Left ventricle myocardium inferior (tissue), 1 donor: ENCODE measurements around the gene CCR5AS.

Experiments used
- DNase-seq: peaks from one replicate; pipeline ENCODE4 v3.0.0-alpha.2; 2020
- H3K27ac ChIP-seq: fragments of 200-600 bp; replicated peaks from 2 replicates; pipeline ENCODE4 v1.8.0; 2021
- H3K27me3 ChIP-seq: fragments of 200-600 bp; 2 replicates; pipeline ENCODE4 v1.8.0; 2021; ENCODE audit warnings: low read depth
- H3K36me3 ChIP-seq: fragments of 200-600 bp; 2 replicates; pipeline ENCODE4 v1.8.0; 2021
- H3K4me1 ChIP-seq: fragments of 200-600 bp; 2 replicates; pipeline ENCODE4 v1.8.0; 2021
- H3K4me3 ChIP-seq: fragments of 200-600 bp; 2 replicates; pipeline ENCODE4 v1.8.0; 2021; ENCODE audit warnings: mild to moderate bottlenecking, moderate library complexity
- H3K9me3 ChIP-seq: fragments of 200-600 bp; replicated peaks from 2 replicates; pipeline ENCODE4 v1.8.0; 2021
- CTCF ChIP-seq: fragments of 200-600 bp; IDR thresholded peaks from 2 replicates; pipeline ENCODE4 v1.8.0; 2021; ENCODE audit warnings: antibody characterized with exemption, mild to moderate bottlenecking, borderline replicate concordance
- intact Hi-C: fragments of 100-400 bp; cut with micrococcal nuclease; formaldehyde crosslinking; loops from one replicate; pipeline ENCODE4 v1.11.0; 2022
- donor health status: DM: no; HTN: yes; CAD: no; lungs with severe emphysema.

CCR5AS gene

GRCh38 chr3:46365737-46366524 lies 40.9 kb downstream of the CCR5AS start:
- no peak for TF ChIP-seq CTCF
- Histone ChIP-seq H3K27me3 (peaks cover 43% of the 10 kb centered on the region), H3K27ac (no peak overlapping the region), H3K4me1 (no peaks in the 10 kb centered on the region), H3K4me3 (no peak overlapping the region), H3K9me3 (no peaks in the 10 kb centered on the region), H3K36me3 (no peaks in the 10 kb centered on the region)
- DNase-seq = no peak
- intact Hi-C loops = no loop called here

GRCh38 chr3:46365041-46365440 lies 41.8 kb downstream of the CCR5AS start:
- H3K4me1 ChIP-seq = no peaks in the 10 kb centered on the region
- H3K9me3 ChIP-seq = no peaks in the 10 kb centered on the region
- H3K27ac ChIP-seq = no peak overlapping the region
- intact Hi-C loops = no loop called here
- no peak for DNase-seq
- TF ChIP-seq CTCF = no peak
- H3K27me3 ChIP-seq = peaks cover 43% of the 10 kb centered on the region
- H3K4me3 ChIP-seq = no peak overlapping the region
- no peaks in the 10 kb centered on the region for H3K36me3 ChIP-seq

- TF ChIP-seq CTCF = no peak
- no peaks in the 10 kb centered on the region for H3K4me1 ChIP-seq
These were observed 45.2 kb downstream of the CCR5AS start for GRCh38 chr3:46361408-46362283.

GRCh38 chr3:46360907-46361306 lies 46.0 kb downstream of the CCR5AS start:
- no peaks in the 10 kb centered on the region for H3K36me3 ChIP-seq
- H3K27ac ChIP-seq = no peak overlapping the region
- no peaks in the 10 kb centered on the region for H3K4me1 ChIP-seq
- no peaks in the 10 kb centered on the region for H3K9me3 ChIP-seq
- H3K4me3 ChIP-seq = no peak overlapping the region
- intact Hi-C loops = no loop called here
- no peak for DNase-seq
- no peak for TF ChIP-seq CTCF
- peaks cover 32% of the 10 kb centered on the region for H3K27me3 ChIP-seq

More at GRCh38 chr3:46361408-46362283, 45.2 kb downstream of the CCR5AS start:
- H3K27me3 ChIP-seq = peaks cover 31% of the 10 kb centered on the region
- no peak overlapping the region for H3K27ac ChIP-seq
- no peak for DNase-seq
- intact Hi-C loops = no loop called here
- H3K4me3 ChIP-seq = no peak overlapping the region
- no peaks in the 10 kb centered on the region for H3K9me3 ChIP-seq
- no peaks in the 10 kb centered on the region for H3K36me3 ChIP-seq

- Histone ChIP-seq H3K27me3 (peaks cover 34% of the 10 kb centered on the region), H3K27ac (peak overlapping the region; percentile 19), H3K4me3 (no peak overlapping the region), H3K9me3 (no peaks in the 10 kb centered on the region), H3K36me3 (no peaks in the 10 kb centered on the region), H3K4me1 (no peaks in the 10 kb centered on the region)
- no peak for DNase-seq
- intact Hi-C loops = no loop called here
- TF ChIP-seq CTCF = no peak
These were observed 47.0 kb downstream of the CCR5AS start for GRCh38 chr3:46359733-46360493.
